HL-60 (cell line): ENCODE measurements around the gene PRKCG.
"Not testable (repeated sequence)": the region's sequence is repeated elsewhere in the genome, so short reads cannot be mapped to it uniquely, and the experiment has no call there.

Experiments
- DNase-seq, 2 experiments: peaks; one replicate each; pipeline ENCODE4 v3.0.0-alpha.2; 2010 to 2020; ENCODE audit warnings: low read depth in 1 of 2, low spot score in 1 of 2
- H3K27ac ChIP-seq: fragments of 250-450 bp; sonication (Bioruptor Pico); replicated peaks from 2 replicates; pipeline ENCODE4 v1.5.1; 2020; ENCODE audit warnings: mild to moderate bottlenecking, moderate library complexity
- H3K27me3 ChIP-seq: fragments of 250-450 bp; sonication (Bioruptor Pico); 2 replicates; pipeline ENCODE4 v1.5.1; 2021; ENCODE audit warnings: mild to moderate bottlenecking, moderate library complexity; ENCODE audit not compliant: insufficient read depth, poor library complexity, severe bottlenecking
- H3K4me3 ChIP-seq: replicated peaks from 2 replicates; pipeline ENCODE4 v1.5.1; 2011; ENCODE audit warnings: mild to moderate bottlenecking, control low read depth, low read length; ENCODE audit not compliant: insufficient read depth
- CTCF ChIP-seq: IDR thresholded peaks from one replicate; pipeline ENCODE4 v1.5.1; 2011; ENCODE audit warnings: low read length, control low read depth, inconsistent platforms; ENCODE audit not compliant: insufficient read depth
- GABPA ChIP-seq: IDR thresholded peaks from 2 replicates; pipeline ENCODE4 v1.6.1; 2012; ENCODE audit warnings: low read depth
- POLR2AphosphoS5 ChIP-seq: IDR thresholded peaks from 2 replicates; pipeline ENCODE4 v1.6.1; 2012; ENCODE audit warnings: low read depth
- REST ChIP-seq: IDR thresholded peaks from 2 replicates; pipeline ENCODE4 v1.6.1; 2012; ENCODE audit warnings: low read depth; ENCODE audit not compliant: insufficient replicate concordance
- SPI1 ChIP-seq: IDR thresholded peaks from 2 replicates; pipeline ENCODE4 v1.6.1; 2012; ENCODE audit warnings: low read depth, mild to moderate bottlenecking, borderline replicate concordance

PRKCG gene

DNA sequence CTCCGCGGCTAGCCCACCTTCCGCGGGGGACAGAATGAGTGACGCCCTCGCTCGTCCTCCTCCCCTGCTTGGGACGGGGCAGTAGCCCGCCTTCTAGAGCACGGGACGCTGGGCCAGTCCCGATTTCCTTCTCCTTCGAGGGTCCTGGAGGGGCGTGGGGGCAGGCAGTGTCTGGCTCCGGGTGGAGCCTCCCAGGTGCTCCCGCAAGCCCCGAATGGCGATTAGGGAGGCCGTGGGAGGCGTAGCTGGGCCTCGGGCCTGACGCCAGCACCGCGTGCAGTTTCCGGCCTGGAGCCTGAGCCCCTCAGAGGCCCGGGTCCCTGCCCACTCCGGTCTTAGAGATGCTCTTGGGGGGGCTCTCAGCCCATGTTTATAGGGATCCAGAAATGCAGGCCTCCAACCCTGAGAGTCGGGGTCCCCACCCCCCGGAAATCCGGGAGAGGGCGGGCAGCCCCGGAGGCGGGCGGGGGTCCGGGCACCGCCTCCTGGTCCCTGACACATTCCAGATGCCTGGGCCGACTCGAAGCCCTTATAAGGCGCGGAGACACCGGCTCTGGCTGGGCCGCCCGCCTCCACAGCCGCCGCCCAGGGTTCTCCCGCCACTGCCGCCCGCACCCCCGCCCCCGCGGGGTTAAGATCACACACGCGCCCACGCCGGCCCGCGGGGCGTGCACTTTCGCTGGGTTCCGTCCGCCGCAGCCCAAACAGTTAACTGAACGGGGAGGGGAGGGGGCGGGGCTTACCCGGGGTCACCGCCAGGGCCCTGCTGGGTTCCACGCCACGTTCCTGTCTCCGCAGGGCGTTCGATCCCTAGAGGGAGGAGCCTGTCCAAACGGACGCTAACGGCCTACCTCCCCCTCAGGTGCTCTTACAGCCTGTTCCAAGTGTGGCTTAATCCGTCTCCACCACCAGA lies 12.8 kb upstream of the PRKCG start:
- peak overlapping the region; percentile 52 for H3K4me3 ChIP-seq
- peak overlapping the region; percentile 95 for H3K27ac ChIP-seq
- 0 out of 2 replicates have a peak, but pooled peaks have one; percentile 25 for TF ChIP-seq GABPA
- peak; percentile 75 for TF ChIP-seq POLR2AphosphoS5
- no peak for TF ChIP-seq CTCF
- TF ChIP-seq SPI1: no peak
- peak; percentile 28 for TF ChIP-seq REST
- peak; percentile 97 to 98 for DNase-seq
- H3K27me3 ChIP-seq: no peaks in the 10 kb centered on the region

- peak overlapping the region; percentile 95 for H3K27ac ChIP-seq
- not testable (repeated sequence) for DNase-seq, H3K27me3 ChIP-seq
- H3K4me3 ChIP-seq: peak overlapping the region; percentile 52
Observed at GRCh38 chr19:53869805-53870484, 12.1 kb upstream of the PRKCG start.

DNA sequence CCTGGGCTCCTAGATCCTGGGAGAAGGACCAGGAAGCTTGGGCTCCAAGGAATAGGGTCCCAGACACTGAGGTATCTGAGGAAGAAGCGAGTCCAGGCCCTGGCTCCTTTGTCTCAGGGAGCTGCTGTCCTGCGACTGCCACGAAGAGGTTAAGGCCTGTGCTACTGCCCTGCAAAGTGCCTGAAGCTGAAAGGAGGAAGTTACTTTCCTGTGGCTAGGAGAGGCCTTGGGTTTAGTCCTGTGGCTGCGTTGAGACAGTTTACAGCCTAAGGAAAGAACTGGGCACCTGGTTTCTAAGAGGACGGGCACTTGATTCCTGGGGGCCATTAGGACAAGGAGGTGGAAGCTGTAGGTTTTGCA lies 11.5 kb upstream of the PRKCG start:
- peak overlapping the region; percentile 93 for H3K27ac ChIP-seq
- peak in 1 of 2 experiments; percentile 92 for DNase-seq

GRCh38 chr19:53871454-53871853 lies 10.5 kb upstream of the PRKCG start:
- Histone ChIP-seq H3K27me3 (no peaks in the 10 kb centered on the region), H3K4me3 (peak overlapping the region; percentile 52), H3K27ac (peak overlapping the region; percentile 93)
- DNase-seq: peak in 1 of 2 experiments; percentile 80
- TF ChIP-seq POLR2AphosphoS5 (no peak), GABPA (no peak), SPI1 (no peak; the same call in 1 of the 2 replicates), CTCF (no peak), REST (no peak)

More for the DNA sequence above, 11.5 kb upstream of the PRKCG start:
- Histone ChIP-seq H3K4me3 (peak overlapping the region; percentile 52), H3K27me3 (no peaks in the 10 kb centered on the region)
- TF ChIP-seq CTCF (no peak), POLR2AphosphoS5 (peak; percentile 94), SPI1 (peak; percentile 48; the same call in 1 of the 2 replicates)
